ENCODE measurements around the gene MMP13.

DNA sequence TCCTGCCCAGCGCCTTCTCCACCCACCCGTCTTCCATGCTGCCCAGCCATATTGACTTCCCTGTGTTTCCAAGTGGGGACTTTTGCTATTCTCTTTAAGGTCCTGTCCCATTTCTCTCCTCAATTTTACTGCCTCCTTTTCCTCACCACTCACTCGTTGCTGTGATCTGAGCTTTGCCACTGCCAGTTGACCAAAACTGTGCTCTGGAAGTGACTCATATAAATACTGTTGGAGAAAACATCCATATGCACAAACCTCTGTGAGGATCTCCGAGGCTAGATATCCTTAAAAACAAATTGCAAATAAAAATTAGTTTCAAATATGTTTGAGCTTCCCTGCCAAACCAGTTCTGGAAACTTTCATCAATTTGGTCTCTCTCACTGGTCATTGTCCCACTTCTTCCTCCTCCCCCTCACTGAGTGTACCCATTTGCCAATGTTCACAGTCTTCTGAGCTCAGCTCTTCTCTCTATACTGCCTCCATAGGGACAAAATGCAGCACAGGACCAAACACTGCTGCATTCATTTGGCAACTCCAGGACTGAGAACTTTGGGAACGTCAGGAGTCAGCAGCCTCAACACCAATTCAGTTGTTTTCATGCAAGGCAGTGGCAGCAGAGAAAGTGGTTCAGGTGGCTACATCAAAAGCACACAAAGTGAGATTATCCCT is 34.0 kb upstream of the MMP13 start:
- TF ChIP-seq, protein P1, sequence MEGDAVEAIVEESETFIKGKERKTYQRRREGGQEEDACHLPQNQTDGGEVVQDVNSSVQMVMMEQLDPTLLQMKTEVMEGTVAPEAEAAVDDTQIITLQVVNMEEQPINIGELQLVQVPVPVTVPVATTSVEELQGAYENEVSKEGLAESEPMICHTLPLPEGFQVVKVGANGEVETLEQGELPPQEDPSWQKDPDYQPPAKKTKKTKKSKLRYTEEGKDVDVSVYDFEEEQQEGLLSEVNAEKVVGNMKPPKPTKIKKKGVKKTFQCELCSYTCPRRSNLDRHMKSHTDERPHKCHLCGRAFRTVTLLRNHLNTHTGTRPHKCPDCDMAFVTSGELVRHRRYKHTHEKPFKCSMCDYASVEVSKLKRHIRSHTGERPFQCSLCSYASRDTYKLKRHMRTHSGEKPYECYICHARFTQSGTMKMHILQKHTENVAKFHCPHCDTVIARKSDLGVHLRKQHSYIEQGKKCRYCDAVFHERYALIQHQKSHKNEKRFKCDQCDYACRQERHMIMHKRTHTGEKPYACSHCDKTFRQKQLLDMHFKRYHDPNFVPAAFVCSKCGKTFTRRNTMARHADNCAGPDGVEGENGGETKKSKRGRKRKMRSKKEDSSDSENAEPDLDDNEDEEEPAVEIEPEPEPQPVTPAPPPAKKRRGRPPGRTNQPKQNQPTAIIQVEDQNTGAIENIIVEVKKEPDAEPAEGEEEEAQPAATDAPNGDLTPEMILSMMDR (IDR thresholded peaks at IDR 0.05) = no peak
- TF ChIP-seq POLR2A (IDR thresholded peaks at IDR 0.05) = no peak

All from gastroesophageal sphincter (tissue), 3 donors.